PFSK-1 (cell line): ENCODE results near the gene SPNS1.

ENCODE experiments used
- FOXP2 ChIP-seq: optimal IDR thresholded peaks from 2 replicates; pipeline ENCODE3; 2011; ENCODE audit warnings: borderline replicate concordance, control low read depth, inconsistent platforms; ENCODE audit not compliant: insufficient read depth; ENCODE audit errors: extremely low read length, extremely low read depth
- POLR2AphosphoS5 ChIP-seq: IDR thresholded peaks from 2 replicates; pipeline ENCODE4 v1.6.1; 2012; ENCODE audit warnings: low read depth, mild to moderate bottlenecking, control low read depth, low read length, moderate library complexity
- REST ChIP-seq, 2 experiments: IDR thresholded peaks; 2 replicates each; pipeline versions ENCODE4 v1.6.1 to v1.8.0; 2011 to 2012; ENCODE audit warnings: low read depth in 2 of 2, low read length in 2 of 2, control low read depth in 1 of 2, inconsistent platforms in 1 of 2, mild to moderate bottlenecking in 1 of 2, moderate library complexity in 1 of 2; ENCODE audit not compliant: insufficient read depth in 1 of 2
- SIN3A ChIP-seq: IDR thresholded peaks from 2 replicates; pipeline ENCODE4 v1.6.1; 2012; ENCODE audit warnings: mild to moderate bottlenecking, low read length, moderate library complexity, borderline replicate concordance; ENCODE audit not compliant: insufficient read depth
- TAF1 ChIP-seq: IDR thresholded peaks from 2 replicates; pipeline ENCODE4 v1.6.1; 2012; ENCODE audit warnings: low read length, control low read depth, borderline replicate concordance; ENCODE audit not compliant: insufficient read depth

GRCh38 chr16:28964496-28964895, 10.1 kb upstream of the SPNS1 start:
- TF ChIP-seq POLR2AphosphoS5 = no peak
- TF ChIP-seq REST (IDR thresholded peaks at IDR 0.05; ENCODE audit: insufficient read depth in 1 of 2, low read depth in 2 of 2, low read length in 2 of 2) = no peak
- TF ChIP-seq TAF1 = no peak
- TF ChIP-seq SIN3A = no peak
- TF ChIP-seq FOXP2 = no peak
